Measurements from ENCODE around the gene ZNF765.

GRCh38 chr19:53374288-53374687, 20.7 kb upstream of the ZNF765 start:
- TF ChIP-seq POLR2AphosphoS5 (IDR thresholded peaks at IDR 0.05; ENCODE audit: insufficient read depth, low read depth, low read length) (no peak), EZH2 (IDR thresholded peaks at IDR 0.05; ENCODE audit: borderline replicate concordance, low read depth, low read length, severe bottlenecking) (no peak), CTCF (IDR thresholded peaks at IDR 0.05; ENCODE audit: extremely low read depth in 1 of 2, insufficient read depth in 1 of 2, low read depth in 1 of 2, low read length in 2 of 2) (no peak), MAX (IDR thresholded peaks at IDR 0.05; ENCODE audit: insufficient read depth, insufficient read length) (no peak), POLR2A (IDR thresholded peaks at IDR 0.05; ENCODE audit: low read depth, low read length) (no peak), JUN (IDR thresholded peaks at IDR 0.05; ENCODE audit: borderline replicate concordance, insufficient read depth, insufficient read length, low read depth) (no peak), MYC (IDR thresholded peaks at IDR 0.05; ENCODE audit: low read depth, low read length) (no peak), FOS (IDR thresholded peaks at IDR 0.05; ENCODE audit: borderline replicate concordance, insufficient read depth, low read length) (no peak)
